GM18868 (cell line): ENCODE results near the gene SMURF2.

ENCODE experiments used
- ATAC-seq: cut with Tn5 transposase; IDR thresholded peaks from one replicate; pipeline ENCODE4 v1.9.1; 2021; ENCODE audit warnings: mild to moderate bottlenecking, moderate library complexity; ENCODE audit not compliant: unreplicated experiment

Gene SMURF2

DNA sequence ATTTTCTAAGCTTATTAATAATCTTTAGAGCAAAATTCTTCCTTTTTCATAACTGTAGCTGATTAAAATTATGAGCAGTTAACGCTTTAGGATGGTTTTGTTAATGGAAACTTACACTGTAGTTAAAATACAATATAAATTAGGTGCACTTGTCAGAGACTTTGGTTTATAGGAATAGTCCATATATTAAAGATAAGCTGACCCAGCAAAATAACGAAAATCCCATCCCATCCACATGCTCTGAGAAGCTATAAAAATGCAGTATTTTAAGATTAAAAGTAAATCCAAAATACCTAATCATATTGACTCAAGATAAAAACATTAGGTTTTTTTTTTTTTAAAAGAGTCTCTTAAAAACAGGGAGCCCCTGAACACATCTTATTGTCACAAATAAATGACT lies 117.4 kb downstream of the SMURF2 start:
- no peak for ATAC-seq

DNA sequence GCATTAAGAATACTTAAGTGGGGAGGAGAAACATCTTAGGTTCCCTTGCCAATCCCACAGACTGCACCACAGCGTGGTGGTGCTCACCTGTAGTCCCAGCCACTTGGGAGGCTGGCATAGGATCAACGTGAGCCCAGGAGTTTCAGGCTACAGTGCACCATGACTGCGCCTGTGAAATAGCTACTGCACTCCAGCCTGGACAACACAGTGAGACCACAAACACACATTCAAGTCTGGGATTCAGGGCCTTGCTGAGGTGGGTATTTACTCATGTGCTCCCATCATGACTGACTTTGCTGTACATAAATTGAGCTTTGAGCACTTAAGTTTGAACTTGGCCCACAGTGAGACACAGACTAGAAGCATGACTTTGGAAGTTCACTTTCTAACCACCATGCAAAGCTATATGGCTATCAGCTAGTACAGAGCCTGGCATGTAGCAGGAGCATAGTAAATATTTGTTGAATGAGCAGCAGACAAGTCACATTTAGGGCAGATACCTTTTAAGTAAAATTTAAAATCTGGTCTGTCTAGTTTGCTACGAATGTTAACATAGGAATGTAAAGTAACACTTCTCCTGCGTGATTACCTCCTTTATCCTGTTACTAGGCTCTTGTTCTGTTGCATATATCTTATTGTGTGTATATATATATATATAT lies 121.9 kb downstream of the SMURF2 start:
- no peak for ATAC-seq

DNA sequence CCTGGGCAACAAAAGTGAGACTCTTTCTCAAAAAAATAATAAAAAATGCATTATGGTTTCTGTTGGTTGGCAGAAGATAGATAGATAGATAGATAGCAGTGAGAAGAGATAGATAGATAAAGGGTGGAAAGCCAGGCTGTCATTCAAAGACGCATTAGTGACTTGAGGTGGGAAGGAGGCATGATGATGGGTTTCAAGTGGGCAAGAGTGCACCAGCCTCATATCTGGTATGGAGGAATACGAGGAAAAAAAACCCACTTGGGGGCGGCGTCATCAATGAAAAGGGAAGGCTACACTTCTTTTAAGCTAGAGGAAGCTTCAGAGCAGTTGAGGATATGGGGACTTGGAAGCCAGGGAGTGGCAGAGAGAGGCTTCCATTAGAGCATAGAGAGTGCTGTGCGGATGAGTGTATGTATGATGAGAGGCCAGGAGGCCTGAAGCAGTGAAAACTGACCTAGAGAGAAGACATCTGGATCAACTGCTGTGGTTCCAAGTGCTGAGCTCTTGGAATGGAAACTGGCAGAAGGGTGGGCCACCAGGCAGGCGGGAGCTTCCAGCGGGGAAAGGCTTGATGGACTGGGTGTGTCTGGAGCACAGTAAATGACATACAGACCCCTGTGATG lies 123.5 kb downstream of the SMURF2 start:
- no peak for ATAC-seq

DNA sequence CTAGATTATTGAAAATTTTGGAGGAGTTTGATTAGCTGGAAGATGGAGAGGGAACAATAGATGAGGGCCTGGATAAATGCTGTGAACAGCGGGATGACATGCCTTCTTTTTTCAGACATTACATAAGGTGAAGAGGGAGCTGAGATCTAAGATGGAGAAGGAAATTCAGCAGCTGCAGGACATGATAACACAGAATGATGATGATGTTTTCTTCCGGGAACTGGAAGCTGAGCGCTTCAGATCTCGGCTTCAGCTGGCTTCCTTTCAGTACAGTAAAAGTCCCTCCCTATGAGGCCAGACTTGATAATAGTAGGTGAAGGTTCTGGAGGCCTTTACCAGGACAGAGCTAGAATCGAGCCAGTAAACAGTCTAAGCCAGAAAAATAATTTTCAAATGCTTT lies 124.6 kb downstream of the SMURF2 start:
- no peak for ATAC-seq

DNA sequence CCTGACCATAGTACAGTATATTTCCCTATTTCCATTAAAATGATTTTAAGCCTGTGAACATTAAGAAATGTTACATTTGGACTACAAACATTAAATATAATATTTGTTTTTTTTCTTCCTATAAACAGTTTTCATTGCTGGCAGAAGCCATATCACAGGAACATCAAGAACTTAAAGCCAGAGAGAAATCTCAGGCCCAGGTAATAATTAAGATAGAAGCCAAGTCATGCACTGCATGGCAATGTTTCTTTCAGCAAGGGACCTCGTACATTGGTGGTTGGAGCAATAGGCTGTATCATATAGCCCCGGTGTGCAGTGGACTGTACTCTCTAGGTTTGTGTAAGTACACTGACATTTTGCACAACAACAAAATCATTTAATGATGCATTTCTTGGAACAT lies 125.2 kb downstream of the SMURF2 start:
- no peak for ATAC-seq

DNA sequence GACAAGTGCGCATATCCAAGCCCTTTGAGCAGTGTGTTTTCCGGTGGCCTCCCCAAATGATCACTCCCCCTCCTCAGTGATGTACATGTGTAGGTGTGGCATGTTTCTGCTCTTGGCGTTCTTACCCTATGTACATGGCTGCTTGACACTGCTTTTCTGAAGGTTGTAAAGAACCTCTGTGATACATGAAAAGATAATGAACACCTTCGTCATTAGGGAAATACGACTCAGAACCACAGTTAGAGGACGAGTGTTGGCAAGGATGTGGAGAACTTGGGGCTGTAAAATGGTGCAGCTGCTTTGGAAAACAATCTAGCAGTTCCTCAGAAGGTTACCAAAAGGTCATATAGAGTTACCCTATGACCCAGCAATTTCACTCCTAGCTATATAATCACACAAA lies 126.8 kb downstream of the SMURF2 start:
- no peak for ATAC-seq

DNA sequence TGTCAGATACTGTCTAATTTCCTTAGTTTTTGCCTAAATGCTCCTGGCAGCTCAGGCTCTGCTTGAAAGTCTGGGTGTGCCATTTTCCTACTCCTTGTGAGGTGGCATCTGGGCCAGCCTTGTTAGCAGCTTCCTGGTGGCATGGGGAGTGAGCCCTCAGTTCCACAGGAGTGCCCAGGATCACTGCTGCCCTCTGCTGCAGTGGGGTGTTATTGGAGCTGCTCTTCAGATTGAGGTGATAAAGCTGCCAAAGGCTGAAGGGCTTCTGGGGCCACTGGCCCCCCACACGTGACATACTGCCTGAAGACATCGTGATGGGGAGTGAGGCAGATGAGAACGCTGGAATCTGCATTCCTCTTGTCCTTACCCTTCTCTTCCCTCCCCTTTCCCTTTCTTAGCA lies 127.9 kb downstream of the SMURF2 start:
- no peak for ATAC-seq

DNA sequence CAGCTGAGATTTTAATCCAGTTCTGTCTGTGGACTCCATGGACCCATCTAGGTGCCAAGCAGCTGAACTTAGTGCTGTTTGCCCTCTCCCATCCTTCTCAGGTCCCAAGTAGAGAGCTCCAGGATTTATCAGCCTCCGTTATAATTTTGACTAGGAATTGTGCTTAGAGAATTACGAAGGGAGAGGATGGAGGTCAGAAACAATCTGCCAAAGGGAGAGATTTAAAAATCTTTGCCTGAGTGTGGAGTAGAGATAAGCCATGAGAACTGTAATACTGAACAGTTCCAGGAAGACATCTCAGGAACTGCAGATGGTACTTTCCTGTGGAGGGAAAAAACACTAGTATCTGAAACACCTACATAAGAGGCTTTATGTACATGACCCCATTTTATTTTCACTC lies 128.3 kb downstream of the SMURF2 start:
- no peak for ATAC-seq

DNA sequence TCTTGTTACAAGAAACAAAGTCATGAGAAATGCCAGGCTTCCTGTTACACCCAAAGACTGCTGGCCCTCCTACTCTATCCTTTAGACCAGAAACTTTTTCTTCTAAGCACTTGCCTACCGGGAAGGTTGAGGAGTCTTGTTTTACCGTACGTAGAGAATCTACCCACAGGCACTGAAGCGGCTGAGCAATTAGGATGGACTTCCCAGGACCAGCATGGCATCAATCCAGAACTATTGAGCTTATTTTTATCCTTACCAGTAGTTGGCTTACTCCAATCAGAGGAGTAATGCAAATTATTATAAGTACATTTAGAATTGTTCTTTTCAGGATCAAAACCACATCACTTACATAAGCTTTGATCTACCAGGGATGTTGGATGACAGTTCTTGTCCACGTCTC lies 129.7 kb downstream of the SMURF2 start:
- ATAC-seq: no peak

DNA sequence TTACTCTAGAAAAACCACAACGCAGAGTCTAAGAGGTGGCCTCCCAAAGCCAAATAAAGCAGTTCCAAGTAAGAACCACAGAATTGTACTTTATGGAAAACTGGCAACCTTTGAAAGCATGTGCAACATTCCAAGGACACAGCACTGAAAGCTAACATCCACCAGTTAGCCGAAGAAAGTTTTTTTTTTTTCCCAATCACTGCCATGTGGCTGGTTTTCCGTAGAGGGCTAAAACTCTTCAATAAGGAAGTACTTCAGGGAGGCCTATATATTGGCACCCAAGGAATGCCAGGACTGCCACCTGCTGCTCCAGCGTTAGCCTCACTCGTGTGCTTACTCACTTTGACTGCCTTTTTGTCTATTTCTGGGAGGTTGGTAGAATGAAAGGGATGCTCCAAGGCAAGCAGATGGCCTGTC lies 130.1 kb downstream of the SMURF2 start:
- no peak for ATAC-seq

DNA sequence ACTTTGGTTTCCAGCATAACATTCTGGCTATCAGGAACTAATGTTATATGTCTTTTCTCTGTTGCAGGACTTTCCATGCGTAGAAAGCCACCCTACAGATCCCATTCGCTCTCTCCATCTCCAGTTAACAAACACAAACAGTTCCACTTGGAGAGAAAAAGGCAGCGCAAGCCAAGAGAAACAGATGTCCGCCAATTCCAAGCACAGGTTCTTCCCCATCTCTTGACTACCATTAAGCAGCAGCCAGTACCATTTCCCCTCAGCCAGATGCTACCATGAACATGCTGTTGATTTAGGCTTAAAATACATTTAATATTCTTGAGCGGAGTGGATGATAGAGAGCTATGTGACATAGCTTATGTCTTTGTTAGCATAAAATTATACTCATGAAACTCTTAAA lies 132.9 kb downstream of the SMURF2 start:
- ATAC-seq: no peak

DNA sequence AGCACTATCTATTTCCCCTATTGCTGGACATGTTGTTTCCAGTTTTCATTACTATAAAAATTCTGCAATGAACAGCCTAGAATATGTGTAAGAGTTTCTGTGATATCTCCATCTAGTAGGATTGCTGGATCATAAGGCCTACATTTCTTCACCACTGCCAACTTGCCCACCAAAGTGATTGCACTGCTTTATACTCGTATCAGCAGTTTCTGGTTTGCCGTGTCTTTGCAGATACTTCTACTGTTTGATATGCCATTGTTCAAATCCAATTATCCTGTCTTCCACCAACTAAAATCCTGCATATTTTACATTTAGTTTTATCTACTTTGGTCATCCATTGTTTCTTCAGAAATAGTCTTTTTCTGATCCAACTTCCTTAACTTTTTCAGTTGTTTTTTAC lies 134.2 kb downstream of the SMURF2 start:
- no peak for ATAC-seq

DNA sequence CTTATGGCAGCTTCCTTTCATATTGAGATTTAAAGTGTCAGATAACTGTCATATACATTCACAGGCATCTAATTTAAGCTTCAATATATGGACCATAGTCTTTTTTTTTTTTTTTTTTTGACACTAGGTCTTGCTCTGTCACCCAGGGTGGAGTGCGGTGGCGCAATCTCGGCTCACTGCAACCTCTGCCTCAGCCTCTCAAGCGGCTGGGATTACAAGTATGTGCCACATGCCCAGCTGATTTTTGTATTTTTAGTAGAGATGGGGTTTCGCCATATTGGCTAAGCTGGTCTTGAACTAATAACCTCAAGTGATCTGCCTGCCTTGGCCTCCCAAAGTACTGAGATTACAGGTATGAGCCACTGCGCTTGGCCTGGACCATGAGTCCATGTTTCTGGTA lies 141.7 kb downstream of the SMURF2 start:
- ATAC-seq: no peak

DNA sequence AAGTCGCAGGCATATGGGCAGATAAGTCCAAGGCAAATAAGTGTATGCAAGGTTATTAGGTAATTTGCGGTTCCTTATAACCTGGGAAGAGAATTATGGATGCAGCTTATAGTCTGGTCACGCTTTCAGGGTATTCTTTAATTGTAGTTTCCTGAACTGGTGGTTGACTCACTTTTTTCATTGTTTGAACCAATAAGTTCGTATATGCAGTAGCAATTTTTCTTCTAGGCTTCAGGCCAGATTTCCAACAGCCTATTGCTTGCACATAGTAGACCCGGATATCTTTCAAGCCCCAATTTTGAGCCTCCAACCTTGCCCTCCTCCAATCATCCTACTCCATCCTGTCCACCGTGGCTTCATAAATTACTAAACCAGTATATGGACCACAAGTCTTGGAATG lies 142.5 kb downstream of the SMURF2 start:
- ATAC-seq: no peak

DNA sequence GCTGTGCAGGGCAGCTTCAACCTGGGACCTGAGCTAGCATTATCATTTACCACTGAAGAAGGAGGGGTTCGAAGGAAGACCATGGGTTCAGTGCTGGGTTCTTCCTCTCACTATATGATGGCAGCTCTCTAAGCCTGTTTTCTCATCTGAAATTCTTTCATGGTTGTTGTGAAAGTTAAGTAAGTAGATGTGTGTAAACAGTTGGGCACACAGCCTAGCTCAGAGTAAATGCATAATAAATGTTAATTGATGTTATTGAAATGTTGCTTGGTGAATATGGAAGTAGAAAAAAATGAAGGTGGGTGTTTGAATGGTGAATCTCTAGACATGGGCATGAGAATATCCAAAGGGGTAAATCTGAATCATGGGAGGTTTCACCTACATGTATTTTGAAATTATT lies 146.3 kb downstream of the SMURF2 start:
- no peak for ATAC-seq

DNA sequence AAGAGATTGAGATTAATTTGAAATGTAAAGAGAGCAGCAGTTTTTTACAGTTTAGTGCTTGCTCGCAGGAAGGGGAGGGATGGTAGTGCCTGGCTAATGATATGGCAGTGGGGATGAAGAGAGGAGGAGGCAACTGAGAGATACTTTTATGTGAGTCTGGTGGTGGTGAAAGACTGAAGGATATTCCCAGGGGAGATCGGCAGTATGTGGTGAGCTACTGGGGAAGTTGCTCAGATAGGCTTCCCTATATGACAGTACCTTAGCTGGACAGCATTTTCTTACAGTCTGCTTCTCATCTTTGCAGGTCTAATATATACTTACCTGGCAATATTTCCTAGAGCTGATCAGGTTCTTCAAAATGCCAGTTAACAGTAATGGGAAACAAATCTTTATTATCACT lies 146.7 kb downstream of the SMURF2 start:
- no peak for ATAC-seq

DNA sequence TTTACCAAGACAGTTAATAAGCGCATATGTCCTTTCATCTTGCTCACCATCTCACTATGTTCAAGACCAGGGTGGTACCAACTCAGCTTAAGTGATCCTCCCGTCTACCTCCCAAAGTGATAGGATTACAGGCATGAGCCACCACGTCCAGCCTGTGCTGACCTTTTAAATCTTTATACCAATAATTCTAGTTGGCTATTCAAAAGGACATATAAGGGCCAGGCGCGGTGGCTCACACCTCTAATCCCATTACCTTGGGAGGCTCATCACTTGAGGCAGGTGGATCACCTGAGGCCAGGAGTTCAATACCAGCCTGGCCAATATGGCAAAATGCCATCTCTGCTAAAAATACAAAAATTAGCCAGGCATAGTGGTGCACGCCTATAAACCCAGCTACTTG lies 152.9 kb downstream of the SMURF2 start:
- no peak for ATAC-seq

DNA sequence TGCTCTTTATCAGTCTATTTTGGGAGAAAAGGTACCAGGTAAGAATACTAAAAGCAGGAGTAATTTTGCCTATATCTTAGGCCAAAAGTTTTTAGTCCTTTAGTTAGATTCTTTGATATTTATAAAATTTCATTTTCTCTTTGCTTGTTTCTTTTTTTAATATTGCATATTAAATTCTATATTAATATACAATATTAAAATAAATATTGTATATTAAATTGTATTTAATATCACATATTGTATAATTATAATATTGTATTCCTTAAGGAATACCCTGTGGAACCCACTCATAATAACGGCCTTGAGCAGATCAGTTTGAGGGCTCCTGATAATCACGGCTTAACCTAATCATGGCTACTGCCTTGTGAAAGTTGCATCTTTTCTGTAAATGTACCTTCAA lies 153.4 kb downstream of the SMURF2 start:
- no peak for ATAC-seq

DNA sequence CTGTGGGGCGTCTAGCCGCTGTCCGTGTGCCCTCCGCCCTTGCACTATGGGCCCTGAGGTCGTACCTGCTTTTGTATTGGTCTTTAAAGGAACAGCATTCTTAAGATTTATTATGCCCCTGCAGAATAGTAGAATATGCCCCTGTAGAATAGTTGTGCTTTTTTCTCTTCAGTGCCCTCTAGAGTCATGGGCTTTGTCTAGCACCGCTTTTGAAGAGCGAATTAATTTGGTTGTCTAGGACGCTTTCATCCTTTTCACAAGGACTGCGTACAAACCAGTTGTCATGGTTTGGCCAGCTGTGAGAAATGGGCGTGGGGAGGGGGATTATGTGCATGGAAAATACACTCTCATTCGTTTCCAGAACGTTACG lies 154.7 kb downstream of the SMURF2 start:
- peak; percentile 25 for ATAC-seq

DNA sequence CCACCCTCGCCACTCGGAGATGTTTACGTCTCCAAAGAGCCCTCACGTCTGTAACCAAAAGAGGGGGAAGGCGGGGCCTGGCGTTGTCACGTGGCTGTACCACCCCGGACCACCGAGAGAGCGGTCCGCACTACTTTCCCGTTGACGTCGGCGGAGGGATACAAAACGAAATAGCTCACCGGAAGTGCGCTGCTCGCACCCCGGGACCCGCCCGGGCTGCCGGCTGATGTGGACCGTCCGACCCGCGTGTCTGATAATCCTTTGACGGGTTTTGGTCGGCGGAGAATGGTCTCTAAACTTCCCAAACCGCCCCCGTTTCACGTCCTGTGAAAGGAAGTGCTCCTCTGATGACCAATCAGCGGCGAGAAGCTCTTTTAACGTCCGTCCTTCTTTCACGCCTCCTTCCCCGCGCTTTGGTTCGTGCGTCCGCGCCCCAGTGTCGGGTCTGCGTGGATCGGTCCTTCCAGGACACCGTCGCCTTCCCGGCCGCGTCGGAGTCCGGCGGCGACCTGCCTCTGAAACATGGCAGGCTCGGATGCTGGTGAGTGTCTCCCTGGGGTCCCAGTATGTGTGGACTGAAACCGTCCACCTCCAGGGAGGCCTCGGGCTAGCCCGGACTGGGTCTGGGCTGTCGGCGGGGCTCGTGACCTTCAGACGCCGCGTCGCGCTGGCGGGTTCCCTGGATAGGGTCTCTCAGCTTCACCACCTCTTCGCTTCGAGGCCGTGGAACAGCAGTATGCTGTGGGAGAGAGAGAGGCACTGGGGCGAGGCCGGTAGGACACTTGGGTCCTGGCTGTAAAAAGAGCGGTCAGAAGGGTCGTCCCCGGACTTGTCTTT lies 155.3 kb downstream of the SMURF2 start, which contains the start of gene CEP95:
TSS of gene CEP95 (plus strand) at position 402 of the 837 bp plus-strand sequence. CDS start at position 523, 121 bp downstream.
- ATAC-seq: peak; percentile 62

DNA sequence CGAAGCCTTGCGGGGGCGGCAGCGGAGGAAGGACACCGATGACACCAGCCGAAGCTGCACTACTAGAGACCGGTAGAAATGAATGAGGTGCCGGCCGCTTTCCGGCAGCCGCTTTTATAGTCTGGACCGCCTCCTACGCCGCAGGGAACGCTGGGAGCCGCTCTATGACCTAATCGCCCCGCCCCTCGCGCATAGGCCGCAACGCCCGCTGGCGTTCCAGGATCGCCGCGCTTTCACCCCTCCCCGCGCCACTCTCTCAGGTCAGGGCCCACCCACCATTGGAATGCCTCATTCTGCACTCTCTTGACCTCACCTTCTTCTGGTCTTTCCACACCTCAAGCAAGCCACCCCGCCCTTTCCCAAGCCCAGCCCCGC lies 155.9 kb downstream of the SMURF2 start, which contains the start of gene DDX5:
TSS of gene DDX5 (minus strand) at position 89 of the 375 bp plus-strand sequence. CDS start 170 bp downstream, outside the sequence.
- ATAC-seq: peak; percentile 61
